IPS DF 6.9 (cell line): ENCODE measurements around the gene MAPK8IP2.

ENCODE experiments used
- DNase-seq: peaks from one replicate; pipeline ENCODE4 v3.0.0-alpha.2; 2013; ENCODE audit warnings: low read depth, low spot score
- H3K27ac ChIP-seq: one replicate; pipeline ENCODE4 v1.5.1; 2013; ENCODE audit warnings: low read length, control low read depth
- H3K27me3 ChIP-seq: 2 replicates; pipeline ENCODE4 v1.6.1; 2013; ENCODE audit warnings: mild to moderate bottlenecking, low read length; ENCODE audit not compliant: control insufficient read depth, insufficient read depth
- H3K36me3 ChIP-seq: 2 replicates; pipeline ENCODE4 v1.6.1; 2013; ENCODE audit warnings: low read length; ENCODE audit not compliant: control insufficient read depth, insufficient read depth
- H3K4me1 ChIP-seq: 2 replicates; pipeline ENCODE4 v1.6.1; 2013; ENCODE audit warnings: low read length; ENCODE audit not compliant: control insufficient read depth, insufficient read depth
- H3K4me3 ChIP-seq: 2 replicates; pipeline ENCODE4 v1.5.1; 2013; ENCODE audit warnings: mild to moderate bottlenecking, low read length
- H3K9me3 ChIP-seq: 2 replicates; pipeline ENCODE4 v1.6.1; 2013; ENCODE audit warnings: low read length, inconsistent platforms; ENCODE audit not compliant: control insufficient read depth, insufficient read depth
- WGBS: extraction: QIAGEN DNeasy Blood & Tissue Kit; methylation state at CpG from one replicate; pipeline ENCODE4 v1.1.7; 2013; ENCODE audit warnings: mixed read lengths, missing lambda C conversion rate; ENCODE audit not compliant: insufficient read length, insufficient coverage; 5-methylcytosine and 5-hydroxymethylcytosine counted together

Gene MAPK8IP2

DNA sequence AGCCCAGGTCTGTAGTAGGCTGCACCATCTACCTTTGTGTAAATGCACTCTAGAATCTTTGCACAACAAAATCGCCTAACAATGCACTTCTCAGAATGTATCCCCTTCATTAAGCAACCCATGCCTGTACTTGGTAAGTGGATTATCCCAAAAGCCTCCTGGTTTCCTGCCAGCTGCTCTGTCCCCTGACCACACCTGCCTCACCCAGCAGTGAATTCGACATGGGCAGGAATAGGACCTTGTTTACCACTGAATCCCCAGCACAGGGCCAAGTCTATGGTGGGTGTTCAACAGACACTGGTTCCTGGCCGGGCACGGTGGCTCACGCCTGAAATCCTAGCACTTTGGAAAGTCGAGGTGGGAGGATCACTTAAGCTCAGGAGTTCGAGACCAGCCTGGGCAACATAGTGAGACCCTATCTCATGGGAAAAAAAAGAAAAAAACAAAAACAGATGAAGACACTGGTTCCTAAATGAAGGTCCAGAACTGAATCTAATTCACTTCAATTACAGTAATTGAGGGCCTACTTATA, 32.8 kb upstream of the MAPK8IP2 start:
- DNase-seq = no peak
- H3K9me3 ChIP-seq = no peaks in the 10 kb centered on the region
- H3K4me1 ChIP-seq = no peaks in the 10 kb centered on the region
- H3K27ac ChIP-seq = no peak overlapping the region
- WGBS = no CpG with 5 or more reads among the region's 7 CpGs
- peaks cover 24% of the 10 kb centered on the region for H3K36me3 ChIP-seq
- no peaks in the 10 kb centered on the region for H3K27me3 ChIP-seq
- no peak overlapping the region for H3K4me3 ChIP-seq

DNA sequence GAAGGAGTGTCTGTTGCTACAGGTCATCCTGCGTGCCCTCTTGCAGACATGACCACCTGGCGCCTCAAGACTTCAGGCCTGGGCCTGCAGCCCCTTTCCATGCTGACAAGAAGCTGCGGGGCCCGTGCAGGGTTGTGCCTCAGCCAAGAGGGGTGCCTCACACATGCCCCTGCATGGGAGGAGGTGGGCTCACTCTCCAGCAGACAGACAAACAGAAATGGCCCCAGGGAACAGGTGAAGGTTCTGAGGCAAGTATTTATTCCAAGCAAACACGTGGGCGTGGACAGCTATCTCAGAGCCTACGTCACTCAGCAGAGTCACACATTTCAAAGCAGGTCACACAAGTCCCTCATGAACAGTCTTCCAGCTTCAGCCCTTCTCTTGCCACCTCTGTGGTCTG, 32.0 kb upstream of the MAPK8IP2 start:
- DNase-seq = no peak
- Histone ChIP-seq H3K27me3 (no peaks in the 10 kb centered on the region), H3K36me3 (peaks cover 24% of the 10 kb centered on the region), H3K4me3 (no peak overlapping the region), H3K4me1 (no peaks in the 10 kb centered on the region), H3K9me3 (no peaks in the 10 kb centered on the region), H3K27ac (no peak overlapping the region)
- WGBS = no CpG with 5 or more reads among the region's 7 CpGs

DNA sequence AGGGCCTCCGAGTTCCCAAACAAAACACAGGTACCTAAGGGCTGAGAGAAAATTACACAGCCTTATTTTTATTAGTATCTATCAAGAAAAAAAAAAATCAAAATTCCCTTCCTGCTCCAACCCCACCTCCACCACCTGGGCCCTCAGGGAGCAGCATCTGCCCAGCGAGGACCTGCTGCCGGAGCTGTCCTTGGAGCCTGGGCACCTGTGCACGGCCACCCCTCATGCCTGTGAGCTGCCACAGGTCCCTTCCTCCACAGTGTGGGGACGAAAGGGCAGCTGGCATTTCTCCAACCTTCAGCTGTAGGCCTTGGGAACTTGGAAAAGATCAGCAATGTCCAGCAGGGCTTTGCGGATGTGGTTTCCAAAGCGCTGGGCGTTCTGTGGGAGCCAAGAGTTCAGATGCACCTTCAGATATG, 31.5 kb upstream of the MAPK8IP2 start:
- H3K4me1 ChIP-seq = no peaks in the 10 kb centered on the region
- H3K27me3 ChIP-seq = no peaks in the 10 kb centered on the region
- no peak for DNase-seq
- H3K36me3 ChIP-seq = peaks cover 24% of the 10 kb centered on the region
- no peak overlapping the region for H3K27ac ChIP-seq
- no CpG with 5 or more reads among the region's 8 CpGs for WGBS
- no peak overlapping the region; the same call in 1 of the 2 replicates for H3K4me3 ChIP-seq
- H3K9me3 ChIP-seq = no peaks in the 10 kb centered on the region

DNA sequence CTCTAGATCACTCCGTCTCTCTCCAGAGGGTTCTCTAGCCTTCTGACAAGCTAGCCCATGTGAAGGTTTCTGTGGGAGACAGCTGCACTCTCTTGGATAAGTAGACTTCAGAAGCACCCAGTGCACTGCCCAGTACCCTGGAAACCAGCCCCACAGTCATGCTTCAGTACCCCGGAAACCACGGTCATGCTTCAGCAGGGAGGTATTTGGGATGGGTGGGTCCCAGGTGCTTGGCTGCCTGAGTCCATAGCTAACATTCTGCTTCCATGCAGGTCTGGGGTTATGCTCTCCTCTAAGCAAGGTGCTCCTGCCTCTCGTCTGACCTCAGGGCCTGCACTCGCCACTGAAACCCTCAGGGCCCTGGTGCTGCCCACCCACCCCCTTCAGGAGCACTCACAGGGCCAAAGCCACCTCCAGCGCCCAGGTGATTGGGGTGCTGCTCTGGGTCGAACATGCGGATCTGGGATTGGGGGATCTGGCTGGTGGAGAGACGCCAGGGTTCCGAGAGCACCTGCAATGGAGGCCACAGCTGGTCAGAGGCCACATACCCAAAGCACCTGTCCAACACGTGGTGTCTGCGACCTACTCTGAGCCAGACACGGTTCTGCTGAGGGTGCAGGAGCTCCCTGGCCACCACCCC, 30.6 kb upstream of the MAPK8IP2 start:
- Histone ChIP-seq H3K4me3 (no peak overlapping the region), H3K9me3 (no peaks in the 10 kb centered on the region), H3K27ac (no peak overlapping the region), H3K4me1 (no peaks in the 10 kb centered on the region), H3K36me3 (peaks cover 24% of the 10 kb centered on the region), H3K27me3 (no peaks in the 10 kb centered on the region)
- WGBS = no CpG with 5 or more reads among the region's 13 CpGs
- no peak for DNase-seq

DNA sequence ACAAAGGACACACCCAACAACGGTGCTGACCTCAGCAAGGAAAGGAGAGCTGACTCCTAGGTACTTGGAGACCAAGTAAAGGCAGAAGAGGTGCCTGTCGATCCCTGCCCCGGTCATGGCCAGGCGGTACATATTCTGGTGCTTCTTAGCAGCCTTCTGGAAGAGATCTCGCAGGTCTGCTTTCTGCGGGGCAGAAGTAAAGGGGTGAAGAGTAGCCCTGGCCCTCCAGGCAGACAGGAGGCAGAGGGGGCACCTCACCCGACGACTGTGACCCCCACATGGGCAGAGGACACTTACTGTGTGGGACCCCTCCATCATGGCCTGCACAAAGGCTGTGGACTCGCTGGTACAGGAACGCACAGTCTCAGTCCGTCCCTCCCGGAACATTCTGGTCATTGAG, 29.7 kb upstream of the MAPK8IP2 start:
- no CpG with 5 or more reads among the region's 12 CpGs for WGBS
- Histone ChIP-seq H3K9me3 (no peaks in the 10 kb centered on the region), H3K4me3 (no peak overlapping the region), H3K36me3 (peaks cover 24% of the 10 kb centered on the region), H3K27me3 (no peaks in the 10 kb centered on the region), H3K27ac (no peak overlapping the region), H3K4me1 (no peaks in the 10 kb centered on the region)
- DNase-seq = no peak

DNA sequence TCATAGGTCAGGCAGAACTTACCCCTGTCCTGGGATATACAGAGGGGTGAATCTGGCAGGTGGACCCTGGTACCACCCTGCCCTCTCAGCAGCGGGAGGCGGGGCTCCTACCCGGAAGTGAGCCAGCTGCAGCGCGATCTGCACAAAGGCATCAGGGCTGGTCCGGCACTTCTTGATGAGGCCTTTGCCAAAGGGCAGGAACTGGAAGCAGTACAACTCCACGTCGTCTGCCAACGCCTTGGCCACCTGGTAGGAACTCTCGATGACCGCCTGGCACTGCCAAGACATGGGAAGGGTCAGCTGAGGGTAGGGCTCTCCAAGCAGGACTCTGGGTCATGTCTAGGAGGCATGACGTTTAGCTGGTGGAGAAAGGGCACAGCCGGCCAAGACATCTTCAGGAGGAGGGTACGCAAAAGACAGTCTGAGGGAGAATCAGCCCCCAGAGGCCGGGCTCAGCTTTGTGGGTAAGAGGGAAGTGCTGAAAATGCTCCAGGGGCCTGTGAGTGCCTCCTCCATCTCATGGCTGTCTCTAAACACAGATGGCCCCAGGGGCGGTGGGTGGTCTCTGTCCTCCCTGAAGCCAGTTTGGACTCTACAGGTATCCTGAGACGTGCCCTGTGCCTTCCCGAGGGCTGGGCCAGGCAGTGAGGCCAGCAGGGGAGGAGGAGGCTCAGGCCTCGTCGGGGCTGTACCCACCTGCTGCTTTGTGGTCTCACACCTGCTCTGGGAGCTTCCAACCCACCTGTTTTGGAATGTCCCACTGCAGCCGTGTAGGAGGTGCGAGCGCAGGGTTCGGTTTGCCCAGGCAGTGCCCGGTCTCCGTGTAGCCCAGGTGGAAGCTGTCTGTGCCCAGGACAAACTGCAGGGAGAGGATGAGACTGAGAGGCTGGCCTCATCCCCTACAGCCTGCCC, 29.1 kb upstream of the MAPK8IP2 start:
- Histone ChIP-seq H3K27ac (no peak overlapping the region), H3K27me3 (no peaks in the 10 kb centered on the region), H3K4me1 (no peaks in the 10 kb centered on the region), H3K36me3 (peaks cover 24% of the 10 kb centered on the region), H3K9me3 (no peaks in the 10 kb centered on the region), H3K4me3 (no peak overlapping the region)
- no peak for DNase-seq
- WGBS = no CpG with 5 or more reads among the region's 26 CpGs

DNA sequence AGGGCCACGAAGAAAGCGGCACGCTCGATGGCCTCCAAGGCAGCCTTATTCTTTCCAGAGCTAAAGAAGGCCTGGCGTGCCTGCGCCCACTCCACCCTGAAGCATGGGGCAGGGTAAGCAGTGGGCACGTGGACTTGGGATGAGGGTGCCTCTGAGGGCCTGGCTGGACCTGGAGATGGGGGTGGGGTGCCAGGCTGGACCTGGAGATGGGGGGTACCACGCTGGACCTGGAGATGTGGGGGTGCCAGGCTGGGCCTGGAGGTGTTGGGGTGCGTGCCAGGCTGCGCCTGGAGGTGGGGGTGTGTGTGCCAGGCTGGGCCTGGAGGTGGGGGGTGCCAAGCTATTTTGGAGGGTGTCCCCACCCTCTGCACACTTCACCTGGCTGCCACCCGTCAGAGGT, 27.6 kb upstream of the MAPK8IP2 start:
- no peak for DNase-seq
- Histone ChIP-seq H3K4me3 (no peak overlapping the region), H3K9me3 (no peaks in the 10 kb centered on the region), H3K36me3 (peaks cover 24% of the 10 kb centered on the region), H3K4me1 (no peaks in the 10 kb centered on the region), H3K27ac (no peak overlapping the region), H3K27me3 (no peaks in the 10 kb centered on the region)
- WGBS = no CpG with 5 or more reads among the region's 11 CpGs

DNA sequence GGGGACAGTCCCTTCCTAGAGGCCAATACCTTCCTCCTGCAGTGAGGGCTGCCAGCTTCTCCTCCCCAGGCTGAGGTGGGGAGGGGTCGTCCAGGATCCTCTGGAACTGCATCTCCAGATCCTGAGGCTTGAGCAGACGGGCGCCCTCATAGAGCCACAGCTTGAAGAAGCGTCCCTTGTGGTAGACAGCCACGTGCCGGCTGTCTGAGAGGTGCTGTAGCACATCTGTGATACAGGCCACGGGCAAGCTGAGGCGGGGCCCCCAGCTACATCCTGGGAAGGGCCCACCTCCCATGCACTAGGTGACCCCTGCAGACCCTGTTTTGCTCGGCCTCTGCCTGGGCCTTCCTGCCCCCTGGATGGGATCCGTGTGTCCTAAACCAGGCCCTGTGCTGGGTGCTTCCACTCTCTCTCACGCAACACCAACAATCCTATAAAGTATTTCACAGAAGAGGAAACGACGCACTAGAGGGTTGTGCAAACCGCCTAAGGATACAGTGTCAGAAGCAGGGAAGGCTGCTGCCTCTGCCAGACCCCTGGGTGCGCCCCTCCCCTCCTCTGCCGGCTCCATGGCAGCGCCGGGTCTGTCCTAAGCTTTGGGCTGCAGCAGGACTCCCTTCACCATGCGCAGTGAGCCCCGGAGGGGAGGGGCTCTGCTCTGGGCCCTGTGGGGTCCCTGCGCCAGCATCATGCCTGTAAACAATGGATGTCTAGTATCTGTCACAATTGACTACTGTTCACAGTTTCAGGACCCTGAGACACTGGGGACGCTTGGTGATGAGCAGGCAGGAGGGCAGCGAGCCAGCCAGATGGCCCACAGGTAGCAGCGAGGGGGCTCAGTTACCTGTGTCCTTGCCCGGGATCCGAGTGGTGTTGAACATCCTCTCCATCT, 26.9 kb upstream of the MAPK8IP2 start:
- no peak for DNase-seq
- Histone ChIP-seq H3K27me3 (no peaks in the 10 kb centered on the region), H3K4me1 (no peaks in the 10 kb centered on the region), H3K9me3 (no peaks in the 10 kb centered on the region), H3K27ac (no peak overlapping the region), H3K36me3 (peaks cover 21% of the 10 kb centered on the region), H3K4me3 (no peak overlapping the region)
- WGBS = no CpG with 5 or more reads among the region's 26 CpGs

DNA sequence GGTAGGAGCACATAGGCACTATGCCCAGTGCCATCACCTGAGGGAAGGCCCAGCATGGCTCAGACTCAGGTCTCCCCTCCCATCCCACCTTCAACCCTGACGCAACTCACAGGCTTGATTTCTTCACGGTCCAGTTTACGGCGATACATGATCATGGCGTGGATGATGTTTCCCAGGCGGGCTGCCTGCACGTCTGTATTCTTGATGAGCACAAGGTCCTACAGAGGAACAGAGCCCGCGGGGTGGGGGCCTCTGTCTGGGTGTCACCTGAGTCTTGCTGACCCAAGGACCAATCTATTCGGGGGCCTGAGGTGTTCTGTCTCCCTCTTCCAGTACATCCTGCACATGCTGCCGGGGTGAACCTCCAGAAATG, 26.2 kb upstream of the MAPK8IP2 start:
- Histone ChIP-seq H3K27ac (no peak overlapping the region), H3K36me3 (peaks cover 17% of the 10 kb centered on the region), H3K9me3 (no peaks in the 10 kb centered on the region), H3K4me1 (no peaks in the 10 kb centered on the region), H3K27me3 (no peaks in the 10 kb centered on the region), H3K4me3 (no peak overlapping the region)
- no CpG with 5 or more reads among the region's 11 CpGs for WGBS
- DNase-seq = no peak

DNA sequence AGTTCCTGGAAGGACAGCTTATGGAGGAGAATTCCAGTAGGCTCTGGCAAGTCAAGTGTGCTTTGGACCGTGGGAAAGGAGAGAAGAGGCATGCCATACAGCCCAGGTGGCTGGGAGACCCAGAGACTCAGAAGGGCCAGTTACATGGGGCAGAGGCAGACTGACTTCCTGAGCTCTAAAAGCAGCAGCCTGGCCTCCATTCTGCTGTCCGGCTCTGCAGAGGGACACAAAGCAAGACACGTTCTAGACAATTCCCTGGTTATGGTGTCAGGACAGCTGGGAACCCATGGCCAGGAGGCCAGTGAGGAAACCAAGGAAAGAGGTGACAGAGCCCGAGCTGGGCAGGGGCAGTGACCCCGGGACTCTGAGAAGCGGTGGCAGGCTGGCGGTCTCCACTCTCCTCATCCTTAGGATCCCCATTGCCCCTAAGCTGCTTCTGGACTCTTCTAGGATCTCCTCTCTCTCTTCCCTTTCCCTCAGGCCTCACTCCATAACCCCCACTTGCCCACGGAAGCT, 25.1 kb upstream of the MAPK8IP2 start:
- H3K4me1 ChIP-seq = no peaks in the 10 kb centered on the region
- H3K36me3 ChIP-seq = peaks cover 9% of the 10 kb centered on the region
- no CpG with 5 or more reads among the region's 8 CpGs for WGBS
- DNase-seq = no peak
- no peak overlapping the region for H3K27ac ChIP-seq
- no peaks in the 10 kb centered on the region for H3K27me3 ChIP-seq
- no peaks in the 10 kb centered on the region for H3K9me3 ChIP-seq
- no peak overlapping the region for H3K4me3 ChIP-seq
